CD4-positive, alpha-beta T cell treated with Interleukin-1 beta for 1 hour (primary cell): Measurements from ENCODE around the gene ITM2C.

Experiments used
- DNase-seq, 2 donors: peaks; one replicate each; pipeline ENCODE4 v3.0.0-alpha.2; 2020 to 2022

Gene ITM2C

DNA sequence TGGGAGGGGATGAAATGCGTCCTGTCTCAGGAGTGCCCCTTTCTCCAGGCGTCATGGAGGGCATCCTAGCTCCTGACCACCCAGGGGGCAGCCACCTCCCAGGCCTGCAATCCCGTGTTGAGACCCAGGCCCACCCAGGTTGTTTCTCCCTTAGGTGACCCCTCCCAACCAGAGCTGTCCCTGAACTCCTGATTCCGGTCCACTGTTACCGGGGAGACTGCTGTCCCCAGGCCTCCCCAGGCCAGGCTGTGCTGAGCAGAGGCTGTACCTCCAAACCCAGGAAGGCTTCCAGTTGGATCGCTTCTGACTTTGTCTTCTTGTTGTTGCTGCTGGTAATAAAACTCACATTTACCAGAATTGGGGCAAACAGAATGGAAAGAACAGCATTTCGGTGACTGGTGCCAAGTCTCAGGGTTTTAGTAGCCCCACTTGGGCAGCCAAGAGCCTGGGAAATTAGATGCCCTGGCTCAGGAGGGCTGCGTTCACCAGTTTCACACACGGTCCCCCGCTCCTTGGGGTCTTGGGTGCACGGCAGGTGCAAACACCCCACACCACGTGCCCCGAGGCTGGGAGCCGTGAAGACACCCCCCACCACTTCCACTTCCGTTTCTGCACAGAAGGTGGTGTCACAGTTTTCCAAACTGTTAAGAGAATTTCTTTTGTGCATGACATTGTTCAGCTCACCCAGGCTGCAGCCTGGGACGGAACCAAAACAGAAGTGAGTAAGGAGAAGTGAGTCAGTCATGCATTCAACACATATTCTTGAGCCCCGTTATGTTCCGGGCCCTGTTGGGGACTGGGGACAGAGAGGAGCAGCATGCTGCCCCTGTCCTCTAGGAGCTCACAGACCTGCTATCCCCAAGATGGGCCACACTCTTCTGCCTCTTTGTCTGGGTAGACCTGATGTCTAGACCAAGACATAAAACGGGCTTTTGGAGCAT, 29.4 kb downstream of the ITM2C start:
- peak in 1 of 2 donors; percentile 33 for DNase-seq

DNA sequence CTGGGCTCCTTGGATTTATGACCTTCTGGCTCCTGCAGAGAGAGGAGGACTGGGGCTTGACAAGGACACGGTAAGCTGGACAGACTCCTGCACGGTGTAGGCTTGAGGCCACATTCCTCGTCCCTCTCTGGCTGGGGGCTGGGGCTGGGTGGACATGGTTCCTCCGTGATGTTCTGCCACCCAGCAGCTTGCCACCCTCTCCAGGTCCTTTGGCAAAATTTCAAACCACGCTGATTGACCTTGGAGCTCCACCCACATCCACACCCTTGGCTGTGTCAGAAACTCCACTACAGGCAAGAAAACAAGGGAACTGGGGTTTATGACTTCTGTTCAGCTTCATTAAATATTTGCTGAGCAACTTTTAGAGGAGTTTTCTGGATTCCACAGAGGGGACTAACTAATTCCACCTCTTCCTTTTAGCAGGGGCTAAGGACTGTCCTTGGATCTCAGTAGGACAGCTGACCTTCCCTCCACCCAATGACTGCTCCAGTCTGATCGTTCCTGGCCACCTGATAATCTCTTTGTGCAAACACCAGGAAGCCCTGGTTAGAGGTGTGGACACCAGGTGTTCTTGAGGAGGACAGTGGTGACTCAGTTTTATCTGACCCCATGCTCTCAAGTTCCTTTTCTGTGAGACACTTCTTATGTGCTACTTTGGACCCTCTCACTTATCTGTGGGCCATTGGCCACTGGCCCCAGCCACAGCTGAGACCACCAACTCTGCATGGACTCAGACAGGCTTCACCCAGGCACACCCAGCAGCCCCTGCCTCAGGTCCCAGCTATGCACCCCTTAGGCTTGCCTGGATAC, 31.0 kb downstream of the ITM2C start:
- DNase-seq, result no peak

DNA sequence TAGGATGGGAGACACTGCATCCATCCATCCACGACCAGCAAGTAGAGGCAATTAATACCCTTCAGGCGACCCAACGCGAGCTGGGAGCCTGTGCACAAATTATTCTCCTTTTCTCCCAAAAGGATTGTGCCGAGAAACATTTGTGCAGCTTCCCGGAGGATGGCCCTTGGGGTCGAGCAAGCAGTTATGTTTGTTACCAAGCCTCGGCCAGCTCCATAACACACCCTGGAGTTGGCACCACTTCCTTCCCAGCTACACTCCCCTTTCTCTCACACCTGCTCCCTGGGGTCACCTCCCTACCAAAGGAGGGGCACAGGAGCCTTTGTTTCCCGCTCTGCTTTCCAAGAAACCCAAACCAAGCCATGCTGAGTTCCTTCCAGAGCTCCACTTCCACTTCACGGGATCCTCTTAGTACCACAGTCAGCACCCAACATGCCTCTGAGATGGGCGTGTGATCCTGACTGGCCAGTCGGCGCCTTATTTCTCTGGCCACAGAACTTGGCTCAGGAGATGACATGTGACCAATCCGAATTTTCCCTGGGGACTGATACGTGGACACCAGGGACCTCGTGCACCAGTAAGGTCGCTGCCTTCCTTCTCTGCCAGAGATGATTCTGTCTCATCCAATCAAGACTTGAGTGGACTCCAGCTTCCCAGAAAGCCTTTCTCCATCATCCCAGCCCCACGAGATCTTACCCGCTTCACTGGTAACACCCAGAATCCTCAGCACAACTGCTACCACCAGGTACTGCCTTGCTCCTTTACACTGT, 31.8 kb downstream of the ITM2C start:
- DNase-seq, result no peak

DNA sequence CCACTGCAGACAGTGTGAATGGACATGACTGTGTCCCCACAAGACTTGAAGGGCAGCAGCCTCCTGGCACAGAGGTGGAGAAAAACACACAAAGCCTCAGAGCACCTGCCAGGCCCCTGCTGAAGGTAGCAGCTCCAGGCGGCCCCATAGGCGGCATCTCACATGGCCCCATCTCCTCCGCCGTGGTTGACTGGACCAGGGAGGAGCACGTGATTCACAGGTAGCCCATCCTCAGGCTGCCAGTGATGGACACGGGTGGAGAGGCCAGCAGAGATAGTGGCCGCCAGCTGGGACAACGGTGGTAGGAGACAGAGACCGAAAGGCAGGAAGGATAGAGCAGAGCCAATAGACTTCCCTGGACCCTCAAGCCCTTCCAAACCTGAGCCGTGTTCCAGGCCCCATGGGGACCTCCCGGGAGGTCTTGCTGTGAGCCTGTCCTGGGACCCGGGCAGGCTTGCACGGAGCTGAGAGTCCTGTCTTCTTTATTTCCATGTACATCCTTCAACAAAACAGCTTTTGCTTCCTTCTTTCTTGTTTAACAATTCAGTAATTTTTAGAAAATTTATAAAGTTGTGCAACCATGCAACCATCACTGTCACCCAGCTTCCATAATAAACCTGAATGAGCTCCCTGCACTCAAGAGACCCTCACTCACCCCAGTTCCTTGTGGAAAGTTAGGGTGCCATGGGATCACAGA, 33.4 kb downstream of the ITM2C start:
- DNase-seq, result no peak

DNA sequence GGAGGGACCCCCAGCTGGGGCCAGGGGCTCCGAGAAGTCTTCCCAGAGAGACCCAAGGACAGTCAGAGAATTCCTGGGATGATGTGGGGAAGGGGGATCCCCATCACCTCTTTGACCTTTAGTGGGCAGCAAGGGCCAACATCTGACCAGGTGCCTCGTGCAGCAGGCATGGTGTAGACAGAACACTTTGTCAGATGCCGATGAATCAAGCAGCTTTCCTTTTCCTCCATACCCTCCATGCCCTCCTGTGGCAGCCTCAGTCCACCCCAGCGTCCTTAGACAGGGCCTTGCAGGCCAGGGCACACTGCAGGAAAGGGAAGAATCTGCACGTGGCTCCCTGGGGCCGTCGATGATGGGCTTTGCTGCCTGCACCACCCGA, 34.0 kb downstream of the ITM2C start:
- no peak for DNase-seq

DNA sequence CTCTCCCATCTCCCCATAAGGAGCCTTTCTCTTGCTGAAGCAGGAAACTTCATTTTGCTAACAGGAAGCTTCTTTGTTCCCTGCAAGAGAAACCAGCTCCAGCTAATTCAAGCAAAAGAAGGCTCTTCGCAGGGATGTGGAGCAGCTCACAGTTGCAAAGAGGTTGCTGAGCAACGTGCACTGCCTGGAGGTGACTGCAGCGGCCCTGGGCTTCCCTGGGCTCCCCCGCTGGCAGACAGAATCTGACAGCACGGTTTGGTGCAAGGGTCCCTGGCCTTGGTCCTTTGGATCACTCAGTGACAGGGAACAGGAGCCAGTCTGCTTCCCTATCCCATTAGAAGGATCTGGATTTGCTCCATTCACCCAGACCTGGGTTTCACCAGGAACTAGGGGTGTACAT, 34.5 kb downstream of the ITM2C start:
- DNase-seq, result no peak

DNA sequence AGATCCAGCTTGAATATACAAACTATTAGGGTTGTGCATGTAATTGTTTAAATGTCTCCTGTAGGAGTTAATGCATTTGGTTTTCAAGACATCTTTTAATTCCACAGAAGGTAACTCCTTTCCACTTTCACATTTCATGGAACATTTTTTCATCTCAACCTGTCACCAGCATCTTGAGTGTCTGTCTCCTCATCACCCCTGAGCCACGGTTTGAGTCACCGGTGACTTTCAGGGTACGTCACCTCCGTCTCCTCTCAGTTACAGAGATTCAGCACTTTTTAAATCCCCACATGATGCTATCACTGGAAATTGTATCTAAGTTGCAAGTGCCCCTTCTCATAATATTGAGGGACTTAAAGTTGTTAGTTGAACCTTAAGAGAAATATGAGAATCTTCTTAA, 35.0 kb downstream of the ITM2C start:
- DNase-seq, result no peak

DNA sequence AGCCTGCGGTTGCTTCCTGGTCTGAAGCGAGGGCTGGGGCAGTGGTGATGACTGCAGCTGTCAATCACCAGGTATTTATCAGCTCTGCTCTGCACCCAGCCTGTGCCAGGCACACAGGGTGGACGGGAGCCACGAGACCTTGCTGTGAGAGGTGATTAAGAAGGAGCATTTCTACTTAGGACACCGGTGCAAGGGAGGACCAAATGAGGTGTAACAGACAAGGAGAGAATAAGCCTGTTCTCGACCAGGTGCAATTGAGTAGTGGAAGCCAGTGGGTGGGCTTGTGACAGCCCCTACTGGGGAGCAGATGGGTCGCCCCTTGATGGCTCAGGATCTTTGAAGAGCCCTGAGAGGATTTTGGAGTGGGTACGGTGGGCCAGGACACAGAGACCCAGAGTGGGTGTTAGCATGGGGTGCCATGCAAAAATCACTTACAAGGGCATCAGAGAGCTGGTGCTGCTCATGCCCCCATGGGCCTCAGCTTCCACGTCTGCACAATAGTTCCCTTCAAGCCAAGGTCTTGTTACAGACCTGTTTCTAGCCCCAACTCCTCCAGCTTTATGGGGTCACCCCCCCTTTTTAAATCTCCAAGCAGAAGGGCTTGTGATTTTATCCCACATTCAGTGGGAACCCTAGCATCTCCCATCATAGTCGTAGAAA, 35.7 kb downstream of the ITM2C start:
- DNase-seq, result no peak

DNA sequence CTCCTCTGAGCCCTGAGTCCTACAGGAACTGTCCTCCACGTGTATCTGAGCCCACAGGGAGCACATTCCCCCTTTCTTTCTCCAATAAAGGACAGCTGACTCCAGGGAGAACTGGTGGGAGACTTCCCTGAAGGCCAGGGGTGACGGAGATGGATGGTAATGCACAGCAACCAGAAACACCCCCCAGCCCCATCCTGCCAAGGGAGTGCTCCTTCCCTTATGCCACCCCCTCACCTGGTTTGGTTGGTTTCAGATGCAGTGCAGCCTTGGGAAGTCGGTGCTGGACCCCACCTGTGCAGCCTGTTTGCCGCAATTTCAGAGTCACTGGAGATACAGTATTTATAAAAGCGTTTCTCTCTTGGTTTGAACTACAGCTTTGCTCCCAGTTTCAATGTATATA, 36.3 kb downstream of the ITM2C start:
- no peak for DNase-seq

DNA sequence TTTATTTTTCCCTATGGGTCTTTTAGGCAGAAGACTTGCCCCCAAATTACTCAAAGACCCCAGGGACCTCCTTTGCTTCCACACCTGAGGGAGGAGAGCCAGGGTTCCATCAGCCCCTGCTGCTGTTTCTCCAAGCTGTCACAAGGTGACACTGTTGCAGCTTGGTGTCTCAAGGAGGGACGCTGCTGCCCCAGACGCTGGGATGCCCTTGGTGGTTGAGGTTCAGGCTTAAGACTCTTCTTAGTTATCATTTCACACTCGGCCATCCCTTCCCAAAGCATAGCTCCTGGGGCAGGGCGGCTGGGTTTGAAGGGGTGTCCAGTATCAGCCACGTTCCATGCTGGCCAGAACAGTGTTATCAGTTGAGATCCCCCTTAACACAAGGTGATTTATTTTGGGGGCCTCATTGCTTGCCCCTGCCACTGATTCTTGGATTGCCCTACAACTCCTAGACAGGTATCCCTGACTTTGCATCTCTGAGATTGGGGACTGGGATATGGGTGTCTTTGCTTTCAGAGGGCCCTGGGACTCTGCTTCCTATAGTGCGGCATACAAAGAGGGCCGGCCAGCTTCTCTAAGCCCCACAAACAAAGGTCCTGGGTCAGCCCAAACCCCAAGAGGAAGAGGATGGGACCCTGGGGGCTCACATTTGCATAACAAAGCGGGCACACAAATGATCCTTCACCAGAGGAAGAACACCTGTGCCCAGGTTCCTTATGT, 37.6 kb downstream of the ITM2C start:
- peak; percentile 48 to 65 for DNase-seq

DNA sequence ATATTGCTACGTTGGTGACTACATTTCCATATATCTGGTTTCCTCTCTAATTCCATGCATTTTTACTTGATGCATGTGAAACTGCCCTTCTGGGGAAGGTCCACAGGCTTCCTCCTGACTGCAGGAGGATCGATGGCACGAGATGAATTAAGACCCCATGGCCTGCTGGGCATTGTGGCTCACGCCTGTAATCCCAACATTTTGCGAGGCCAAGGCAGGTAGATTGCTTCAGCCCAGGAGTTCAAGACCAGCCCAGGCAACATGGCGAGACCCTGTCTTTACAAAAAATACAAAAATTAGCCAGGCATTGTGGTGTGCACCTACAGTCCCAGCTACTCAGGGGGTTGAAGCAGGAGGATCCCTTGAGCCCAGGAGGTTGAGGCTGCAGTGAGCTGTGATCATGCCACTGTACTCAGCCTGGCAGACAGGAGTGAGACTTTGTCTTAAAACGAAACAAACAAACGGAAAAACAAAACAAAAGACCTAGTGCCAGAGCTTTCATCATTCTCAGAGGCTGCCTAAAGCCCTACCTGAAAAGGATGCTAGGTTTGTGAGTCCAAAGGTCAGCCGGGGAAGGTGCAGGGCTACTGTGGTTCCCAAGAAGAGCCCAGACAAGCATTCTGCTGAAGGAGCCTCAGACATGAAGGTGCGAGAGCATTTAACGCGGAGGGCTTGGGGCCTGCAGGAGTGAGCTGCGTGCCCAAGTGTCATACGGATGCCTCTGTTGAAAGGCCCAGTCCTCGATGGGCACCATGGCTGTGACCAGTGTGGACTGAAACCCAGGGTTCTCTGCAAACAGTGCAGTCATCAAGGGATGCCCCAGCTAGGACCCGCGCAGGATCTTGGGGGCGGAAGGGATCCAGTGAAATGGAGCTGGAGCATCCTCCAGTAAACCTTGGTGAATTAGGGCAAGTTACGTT, 38.7 kb downstream of the ITM2C start:
- DNase-seq, result no peak

DNA sequence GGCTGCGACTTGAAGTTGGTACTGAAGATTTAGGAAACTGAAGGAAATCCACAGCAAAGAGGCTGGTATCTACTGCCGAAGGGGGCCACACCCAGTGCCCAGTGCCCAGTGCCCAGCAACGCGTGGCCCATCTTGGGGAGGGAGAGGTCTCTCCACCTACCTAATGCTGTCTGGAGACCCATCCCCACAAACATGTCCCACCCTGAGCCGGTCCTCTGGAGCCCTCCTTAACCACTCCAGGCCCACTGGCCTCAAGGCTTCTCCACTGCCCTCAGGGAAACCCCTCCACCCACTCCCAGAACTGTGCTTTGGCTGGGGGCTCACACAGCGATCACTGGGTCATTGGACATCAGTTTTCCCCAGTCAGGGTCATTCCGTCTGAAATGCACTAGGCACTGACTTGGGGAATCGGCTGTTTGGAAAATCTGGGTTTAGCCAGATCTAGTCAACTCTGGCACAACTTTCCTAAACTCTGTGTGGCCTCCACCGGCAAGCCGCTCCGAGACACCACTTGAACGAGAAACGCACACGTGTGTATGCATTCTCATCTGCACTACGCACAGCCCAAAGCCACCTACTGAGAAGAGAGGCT, 40.2 kb downstream of the ITM2C start:
- DNase-seq, result no peak

DNA sequence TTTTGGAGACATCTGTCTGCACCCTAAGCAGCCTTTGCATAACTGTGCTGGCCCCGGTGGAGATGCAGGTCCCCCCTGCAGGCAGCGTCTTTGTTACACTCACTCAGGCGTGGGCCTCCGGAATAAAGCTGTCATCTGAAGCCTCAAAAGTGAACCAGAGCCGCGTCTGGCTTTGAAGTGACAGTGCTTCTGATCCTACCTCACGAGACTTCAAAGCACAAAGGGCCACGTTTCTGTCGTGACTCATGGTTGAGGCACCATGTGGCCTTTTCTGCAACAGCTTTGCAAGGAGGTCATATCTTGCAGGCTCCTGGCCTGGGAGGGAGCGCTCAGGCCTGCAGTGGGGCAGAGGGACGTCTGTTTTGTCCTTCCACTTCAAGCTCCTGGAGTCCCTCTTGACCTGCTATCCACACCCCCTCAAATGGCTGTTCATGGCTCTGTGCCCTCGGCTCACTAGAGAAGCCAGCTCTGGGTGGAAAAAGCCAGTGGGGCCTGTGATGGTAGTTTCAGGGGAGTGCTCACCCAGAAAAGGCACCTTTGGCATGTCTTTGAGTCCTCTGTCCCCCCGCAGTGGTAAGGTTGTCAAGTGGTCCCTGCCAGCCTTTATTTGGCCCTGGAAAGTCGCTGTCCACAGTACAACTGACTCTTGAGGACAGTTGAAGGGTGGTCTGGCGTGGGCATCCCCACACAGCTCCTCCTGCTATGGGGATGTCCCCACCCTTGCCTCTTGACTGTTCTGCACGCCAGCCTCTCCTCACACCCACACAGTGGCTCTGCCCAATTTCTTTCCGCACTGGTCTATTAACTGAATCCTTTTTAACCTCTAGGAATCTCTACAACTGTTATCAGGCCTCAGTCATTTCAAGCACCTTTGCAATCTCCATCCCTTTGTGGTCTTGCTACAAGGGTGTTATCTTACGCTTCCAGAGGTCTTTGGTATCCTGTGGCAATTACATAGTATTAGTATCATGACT, 41.0 kb downstream of the ITM2C start:
- peak; percentile 43 to 65 for DNase-seq

DNA sequence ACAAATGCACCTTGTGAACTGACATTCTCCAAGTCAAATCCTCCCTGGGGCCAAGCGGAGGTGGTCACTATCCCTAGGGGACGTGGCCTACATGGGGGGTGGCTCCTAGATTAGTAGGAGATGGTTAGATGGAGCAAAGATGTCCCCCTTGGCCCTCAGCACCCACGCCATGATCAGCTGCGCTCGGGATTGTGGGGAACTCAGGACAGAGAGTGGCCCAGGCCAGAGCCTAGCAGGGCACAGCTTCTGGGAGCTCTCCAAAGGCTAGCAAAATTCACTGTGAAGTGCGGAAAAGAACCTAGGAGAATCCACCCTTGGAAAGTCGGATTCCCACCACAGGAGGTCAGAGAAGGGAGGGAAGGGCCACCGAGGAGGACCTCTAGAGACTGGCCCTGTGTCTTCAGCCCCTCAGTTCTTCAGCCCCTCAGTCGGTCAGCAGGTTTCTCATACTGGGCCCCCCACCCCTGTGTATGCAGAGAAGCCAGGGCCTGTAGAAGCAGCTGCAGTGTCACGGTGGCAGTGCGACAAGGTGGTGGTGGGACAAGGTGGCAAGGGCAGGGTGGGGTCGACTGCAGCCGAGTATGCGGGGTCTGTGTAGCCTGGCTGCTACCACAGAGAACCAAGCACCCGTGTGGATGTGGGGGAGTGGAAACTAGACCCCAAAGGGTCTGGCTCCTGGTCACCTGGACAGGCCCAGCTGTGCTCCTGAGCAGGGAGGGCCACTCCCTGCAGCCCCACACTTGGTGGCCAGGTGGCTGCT, 41.9 kb downstream of the ITM2C start:
- no peak for DNase-seq

DNA sequence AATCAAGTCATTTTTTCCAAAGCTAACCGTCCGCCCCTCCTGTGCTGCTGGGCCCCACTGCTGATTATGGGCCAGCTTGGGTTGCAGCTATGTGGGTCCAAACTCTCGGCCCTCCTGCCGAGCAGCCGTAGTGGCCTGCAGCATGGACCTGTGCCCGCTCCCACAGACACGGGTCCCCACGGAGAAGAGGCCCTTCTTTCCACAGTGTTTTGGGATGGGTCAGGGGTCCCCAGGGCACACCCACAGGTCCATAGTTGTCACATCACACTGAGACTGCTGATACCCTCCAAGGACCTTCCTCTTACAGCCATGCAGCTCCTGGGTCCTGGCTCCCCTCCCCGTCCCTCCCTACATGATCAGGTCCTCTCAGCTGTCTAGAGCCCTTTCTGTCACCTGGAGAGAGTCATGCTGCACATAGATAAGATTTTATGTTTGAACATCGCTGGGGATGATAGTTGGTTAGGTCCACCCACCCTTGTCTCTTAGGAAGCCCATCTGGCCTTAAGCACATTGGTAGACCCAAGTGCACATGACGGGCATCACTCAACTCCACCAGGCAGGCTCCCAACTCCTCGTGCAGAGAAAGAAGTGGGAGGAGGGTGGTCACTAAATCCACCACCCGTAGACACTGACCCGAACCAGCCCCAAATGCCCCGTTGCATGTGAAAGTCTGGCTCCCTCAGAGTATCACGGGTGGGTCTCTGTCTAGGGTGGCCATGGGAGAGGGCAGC, 42.8 kb downstream of the ITM2C start:
- no peak for DNase-seq

DNA sequence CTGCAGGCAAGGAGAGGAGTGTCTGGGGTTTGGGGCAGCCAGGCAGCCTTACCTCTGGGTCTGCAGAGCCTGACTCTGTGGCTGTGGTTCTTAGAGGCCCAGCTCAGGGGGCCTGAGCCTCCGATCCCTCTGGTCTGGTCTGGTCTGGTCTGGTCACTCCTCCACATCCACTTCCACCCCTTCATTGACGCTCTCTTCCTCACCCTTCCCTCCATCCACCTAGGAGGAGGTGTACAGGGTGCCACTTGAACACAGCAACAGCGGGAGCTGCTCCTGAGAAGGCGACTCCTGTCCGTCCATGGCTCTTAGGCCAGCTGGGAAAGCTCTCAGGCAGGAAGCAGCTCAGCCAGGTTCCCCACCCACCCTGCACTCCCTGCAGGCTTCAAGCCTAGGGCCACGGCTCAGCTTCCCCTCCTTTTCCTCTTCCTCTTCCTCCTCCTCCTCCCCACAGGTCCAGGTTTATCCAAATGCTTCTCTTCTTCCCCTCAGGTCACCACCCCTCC, 43.4 kb downstream of the ITM2C start:
- no peak for DNase-seq
